ENCODE data around the gene SSX4. TPM values are rescaled to one million over a fixed set of nuclear protein-coding genes. Genes with fewer than 3 reads are reported as not detected.
"Not testable (repeated sequence)": the region's sequence is repeated elsewhere in the genome, so short reads cannot be mapped to it uniquely, and the experiment has no call there.

The SSX4 gene
- total RNA-seq (2014; rRNA removed; shearing (Covaris generic)) = 0.42 TPM in 1 of 2 replicates, not detected in the other
- 0.13 TPM in 1 of 2 replicates, not detected in the other for polyA plus RNA-seq (2015; cell fraction: cytosol; rRNA removed)
- polyA plus RNA-seq (2015; cell fraction: nucleus; rRNA removed) = not detected in 2 replicates

GRCh38 chrX:48383239-48383638 is at the start of gene SSX4:
Gene SSX4, plus strand, starts transcription at chrX:48383539. Its CDS starts 515 bp downstream, at chrX:48384054.
- in situ Hi-C loops (cut with HindIII; ENCODE audit: low pct_unique_long_range_greater_than_20kb, low sequenced_read_pairs); DNase-seq (ENCODE audit: low read depth, low spot score): not testable (repeated sequence)

- DNase-seq (ENCODE audit: low read depth, low spot score); in situ Hi-C loops (cut with HindIII; ENCODE audit: low pct_unique_long_range_greater_than_20kb, low sequenced_read_pairs): not testable (repeated sequence)
Measured at GRCh38 chrX:48346059-48346458, 37.3 kb upstream of the SSX4 start.

DNA sequence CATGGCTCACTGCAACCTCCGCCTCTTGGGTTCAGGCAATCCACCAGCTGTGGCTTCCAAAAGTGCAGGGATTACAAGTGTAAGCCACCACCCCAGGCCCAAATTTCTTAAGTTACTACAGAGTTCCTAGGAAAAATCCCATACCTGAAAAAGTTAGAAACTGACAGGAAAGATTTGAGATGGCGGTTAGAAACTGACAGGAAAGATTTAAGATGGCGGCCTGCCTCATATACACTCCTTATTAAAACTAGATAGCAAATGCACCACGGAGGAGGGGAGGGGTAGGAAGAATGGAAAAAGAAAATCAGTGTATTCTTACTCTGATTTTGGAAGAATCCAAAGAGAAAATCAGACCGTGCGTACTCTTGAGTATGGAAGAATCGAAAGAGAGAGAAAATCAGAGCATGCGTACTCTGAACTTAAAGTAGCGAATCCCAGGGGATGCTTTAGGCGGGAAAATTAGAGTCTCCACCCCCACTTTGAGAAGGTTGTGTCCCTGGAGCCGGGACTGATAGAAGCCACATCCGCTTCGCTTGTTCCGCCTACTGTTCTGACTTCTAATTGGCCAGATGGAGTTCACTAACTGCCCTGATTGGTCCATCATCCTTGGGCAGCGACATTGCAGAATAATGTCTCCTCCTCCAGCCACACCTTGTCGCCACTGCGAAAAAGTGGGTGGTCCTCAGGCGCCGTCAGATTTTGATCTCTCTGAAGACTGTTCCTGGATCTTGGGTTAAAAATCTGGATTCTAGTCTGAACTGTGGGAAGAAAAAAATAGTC is 26.8 kb upstream of the SSX4 start, which contains the start of gene SSX3:
Gene SSX3, minus strand, starts transcription at position 389 of the 780 bp plus-strand sequence. CDS start 1,454 bp downstream, outside the sequence.
- DNase-seq (ENCODE audit: low read depth, low spot score); in situ Hi-C loops (cut with HindIII; ENCODE audit: low pct_unique_long_range_greater_than_20kb, low sequenced_read_pairs): not testable (repeated sequence)

GRCh38 chrX:48357681-48358080 is 25.7 kb upstream of the SSX4 start:
- in situ Hi-C loops (cut with HindIII; ENCODE audit: low pct_unique_long_range_greater_than_20kb, low sequenced_read_pairs) = no loop called here
- DNase-seq (ENCODE audit: low read depth, low spot score) = no peak

- DNase-seq (ENCODE audit: low read depth, low spot score); in situ Hi-C loops (cut with HindIII; ENCODE audit: low pct_unique_long_range_greater_than_20kb, low sequenced_read_pairs): not testable (repeated sequence)
Measured at GRCh38 chrX:48359281-48359680, 24.1 kb upstream of the SSX4 start.

DNA sequence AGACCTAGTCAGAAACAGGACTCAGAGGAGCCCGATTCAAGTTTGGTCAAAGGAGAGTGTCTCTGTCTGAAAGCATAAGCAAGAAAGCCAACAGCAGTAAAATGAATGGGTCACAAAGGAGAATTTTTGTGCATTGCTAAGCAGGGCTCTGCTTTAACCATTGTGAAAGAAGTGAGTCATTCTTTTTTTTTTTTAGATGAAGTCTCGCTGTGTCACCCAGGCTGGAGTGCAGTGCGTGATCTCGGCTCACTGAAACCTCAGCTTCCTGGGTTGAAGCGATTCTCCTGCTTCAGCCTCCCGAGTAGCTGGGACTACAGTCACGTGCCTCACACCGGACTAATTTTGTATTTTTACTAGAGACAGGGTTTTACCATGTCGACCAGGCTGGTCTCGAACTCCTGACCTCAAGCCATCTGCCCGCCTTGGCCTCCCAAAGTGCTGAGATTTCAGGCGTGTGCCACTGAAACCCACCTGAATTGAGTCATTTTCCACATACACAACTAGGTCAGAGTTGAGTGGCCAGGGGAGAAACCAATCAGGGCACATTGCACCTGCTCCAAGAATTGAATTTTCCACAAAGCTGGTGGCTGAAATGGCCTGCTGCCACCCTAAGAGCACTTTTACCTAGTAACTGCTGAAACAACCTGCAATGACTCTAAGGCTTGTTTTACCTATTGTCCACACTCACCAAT is 15.5 kb upstream of the SSX4 start:
- in situ Hi-C loops (cut with HindIII; ENCODE audit: low pct_unique_long_range_greater_than_20kb, low sequenced_read_pairs); DNase-seq (ENCODE audit: low read depth, low spot score): not testable (repeated sequence)

GRCh38 chrX:48370408-48370807 is 12.9 kb upstream of the SSX4 start:
- DNase-seq (ENCODE audit: low read depth, low spot score); in situ Hi-C loops (cut with HindIII; ENCODE audit: low pct_unique_long_range_greater_than_20kb, low sequenced_read_pairs): not testable (repeated sequence)

- in situ Hi-C loops (cut with HindIII; ENCODE audit: low pct_unique_long_range_greater_than_20kb, low sequenced_read_pairs); DNase-seq (ENCODE audit: low read depth, low spot score): not testable (repeated sequence)
Measured at GRCh38 chrX:48396931-48397330, 13.6 kb downstream of the SSX4 start.

- DNase-seq (ENCODE audit: low read depth, low spot score); in situ Hi-C loops (cut with HindIII; ENCODE audit: low pct_unique_long_range_greater_than_20kb, low sequenced_read_pairs): not testable (repeated sequence)
Measured at GRCh38 chrX:48397825-48398224, 14.5 kb downstream of the SSX4 start.

- in situ Hi-C loops (cut with HindIII; ENCODE audit: low pct_unique_long_range_greater_than_20kb, low sequenced_read_pairs); DNase-seq (ENCODE audit: low read depth, low spot score): not testable (repeated sequence)
Measured at GRCh38 chrX:48411860-48412259, 28.5 kb downstream of the SSX4 start, which contains the start of gene SSX4B. Gene SSX4B, minus strand, starts transcription at chrX:48411960. Its CDS starts 588 bp downstream, at chrX:48411372.

GRCh38 chrX:48427027-48427716 is 43.8 kb downstream of the SSX4 start:
- DNase-seq (ENCODE audit: low read depth, low spot score); in situ Hi-C loops (cut with HindIII; ENCODE audit: low pct_unique_long_range_greater_than_20kb, low sequenced_read_pairs): not testable (repeated sequence)

GRCh38 chrX:48429606-48430005 is 46.3 kb downstream of the SSX4 start:
- in situ Hi-C loops (cut with HindIII; ENCODE audit: low pct_unique_long_range_greater_than_20kb, low sequenced_read_pairs); DNase-seq (ENCODE audit: low read depth, low spot score): not testable (repeated sequence)

GRCh38 chrX:48430166-48430565 is 46.8 kb downstream of the SSX4 start:
- in situ Hi-C loops (cut with HindIII; ENCODE audit: low pct_unique_long_range_greater_than_20kb, low sequenced_read_pairs) = not testable (repeated sequence)

DNA sequence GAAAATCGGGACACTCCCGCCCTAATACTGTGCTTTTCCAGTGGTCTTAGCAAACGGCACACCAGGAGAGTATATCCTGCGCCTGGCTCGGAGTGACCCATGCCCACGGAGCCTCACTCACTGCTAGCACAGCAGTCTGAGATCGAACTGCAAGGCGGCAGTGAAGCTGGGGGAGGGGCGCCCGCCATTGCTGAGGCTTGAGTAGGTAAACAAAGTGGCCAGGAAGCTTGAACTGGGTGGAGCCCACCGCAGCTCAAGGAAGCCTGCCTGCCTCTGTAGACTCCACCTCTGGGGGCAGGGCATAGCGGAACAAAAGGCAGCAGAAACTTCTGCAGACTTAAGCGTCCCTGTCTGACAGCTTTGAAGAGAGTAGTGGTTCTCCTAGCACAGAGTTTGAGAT is 50.4 kb downstream of the SSX4 start:
- in situ Hi-C loops (cut with HindIII; ENCODE audit: low pct_unique_long_range_greater_than_20kb, low sequenced_read_pairs); DNase-seq (ENCODE audit: low read depth, low spot score): not testable (repeated sequence)

More at GRCh38 chrX:48430166-48430565, 46.8 kb downstream of the SSX4 start:
- not testable (repeated sequence) for DNase-seq (ENCODE audit: low read depth, low spot score)
